Mesothelial cell of epicardium (in vitro differentiated cells): ENCODE measurements around the gene CCDC170. TPM values are rescaled to one million over a fixed set of nuclear protein-coding genes. Genes with fewer than 3 reads are reported as not detected.

ENCODE experiments used
- DNase-seq, 2 experiments: peaks; one replicate each; pipeline ENCODE4 v3.0.0; 2021; ENCODE audit warnings: low spot score in 2 of 2; ENCODE audit not compliant: unreplicated experiment in 2 of 2
- H3K27ac Mint-ChIP-seq: 2 replicates; pipeline ENCODE4 v1.8.0; 2021; ENCODE audit warnings: mixed read lengths
- H3K27me3 Mint-ChIP-seq: 2 replicates; pipeline ENCODE4 v1.8.0; 2021; ENCODE audit warnings: low read depth, mixed read lengths
- H3K36me3 Mint-ChIP-seq: 2 replicates; pipeline ENCODE4 v1.8.0; 2021; ENCODE audit warnings: mixed read lengths
- H3K4me1 Mint-ChIP-seq: 2 replicates; pipeline ENCODE4 v1.8.0; 2021; ENCODE audit warnings: mixed read lengths
- H3K4me3 Mint-ChIP-seq: 2 replicates; pipeline ENCODE4 v1.8.0; 2021; ENCODE audit warnings: mild to moderate bottlenecking, moderate library complexity, mixed read lengths
- H3K9me3 Mint-ChIP-seq: 2 replicates; pipeline ENCODE4 v1.8.0; 2021; ENCODE audit warnings: mixed read lengths
- CTCF ChIP-seq: fragments of 200-600 bp; sonication (generic); IDR thresholded peaks from one replicate; pipeline ENCODE4 v1.5.0; 2021; ENCODE audit warnings: antibody characterized with exemption; ENCODE audit not compliant: unreplicated experiment
- total RNA-seq: library from RNA; stranded (reverse); gene quantifications from 3 replicates; pipeline ENCODE4 v1.2.1, GENCODE V29; 2021

The CCDC170 gene
- total RNA-seq, 1 donor from 2014 or later = 3.0 TPM

DNA sequence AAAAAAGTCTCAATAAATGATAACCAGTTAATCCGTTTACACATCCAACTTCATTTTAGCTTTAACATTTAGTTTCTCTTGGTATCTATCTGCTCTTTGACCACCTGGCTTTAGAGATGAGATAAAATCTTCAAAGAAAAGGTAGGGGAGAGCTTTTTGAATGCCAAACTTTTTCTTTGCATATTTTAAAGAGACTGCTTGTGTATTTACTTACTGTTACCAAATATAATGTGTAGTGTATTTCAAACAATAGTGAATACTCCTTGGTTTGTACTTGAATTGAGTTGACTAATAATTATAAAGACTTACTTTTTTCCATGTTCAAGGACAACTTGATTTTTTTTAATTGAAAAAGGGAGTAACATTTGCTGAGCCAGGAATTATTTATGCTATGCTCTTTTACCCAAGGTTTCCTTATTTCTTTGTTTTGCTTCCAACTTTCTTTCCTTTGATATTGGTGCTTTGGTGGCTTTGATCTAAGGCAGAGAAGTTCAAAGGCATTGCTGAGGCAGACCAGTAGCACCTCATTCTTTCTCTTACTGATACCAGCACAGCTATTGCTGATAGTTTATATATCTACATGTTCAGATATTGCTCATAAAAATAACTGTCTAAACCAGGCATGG, 7.8 kb downstream of the CCDC170 start:
- no peak for TF ChIP-seq CTCF
- peaks cover 16% of the 10 kb centered on the region for H3K4me1 Mint-ChIP-seq
- no peaks in the 10 kb centered on the region for H3K9me3 Mint-ChIP-seq

DNA sequence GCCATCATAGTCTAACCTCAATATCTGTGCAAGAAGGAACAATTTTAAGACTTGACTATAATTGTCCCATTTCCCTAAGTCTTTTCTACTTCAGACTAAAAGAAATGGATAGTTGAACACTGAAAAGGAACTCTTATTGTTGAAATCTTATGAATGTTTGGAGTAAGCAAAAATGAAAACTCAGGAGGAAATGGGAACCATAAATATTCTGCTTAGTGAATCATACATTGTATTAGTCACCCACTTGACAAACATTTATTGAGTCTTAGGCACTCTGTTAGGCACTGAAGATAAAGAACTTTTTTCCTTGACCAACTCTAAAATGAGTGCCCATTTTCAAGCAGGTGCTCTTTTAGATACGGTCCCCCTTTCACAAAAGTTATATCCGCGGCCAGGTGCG, 8.7 kb downstream of the CCDC170 start:
- Mint-ChIP-seq H3K4me1 (peaks cover 16% of the 10 kb centered on the region), H3K36me3 (no peaks in the 10 kb centered on the region), H3K4me3 (no peak overlapping the region), H3K27ac (no peak overlapping the region), H3K9me3 (no peaks in the 10 kb centered on the region), H3K27me3 (peaks cover 2% of the 10 kb centered on the region)
- no peak for TF ChIP-seq CTCF
- DNase-seq = no peak

More for the DNA sequence above, 7.8 kb downstream of the CCDC170 start:
- peak overlapping the region; percentile 18 for H3K27ac Mint-ChIP-seq
- H3K36me3 Mint-ChIP-seq = no peaks in the 10 kb centered on the region
- DNase-seq = no peak
- peaks cover 9% of the 10 kb centered on the region for H3K27me3 Mint-ChIP-seq
- H3K4me3 Mint-ChIP-seq = no peak overlapping the region

GRCh38 chr6:151506761-151507160, 12.9 kb downstream of the CCDC170 start:
- no peak for TF ChIP-seq CTCF
- Mint-ChIP-seq H3K4me3 (no peak overlapping the region), H3K36me3 (no peaks in the 10 kb centered on the region), H3K27ac (no peak overlapping the region), H3K4me1 (peaks cover 6% of the 10 kb centered on the region), H3K9me3 (no peaks in the 10 kb centered on the region), H3K27me3 (no peaks in the 10 kb centered on the region)
- DNase-seq = no peak

- Mint-ChIP-seq H3K27ac (no peak overlapping the region), H3K27me3 (no peaks in the 10 kb centered on the region), H3K9me3 (peaks cover 4% of the 10 kb centered on the region), H3K4me1 (no peaks in the 10 kb centered on the region), H3K36me3 (no peaks in the 10 kb centered on the region), H3K4me3 (no peak overlapping the region)
- DNase-seq = no peak
- no peak for TF ChIP-seq CTCF
Observed at GRCh38 chr6:151509048-151509447, 15.2 kb downstream of the CCDC170 start.

- H3K9me3 Mint-ChIP-seq = peaks cover 11% of the 10 kb centered on the region
- no peak for DNase-seq
- no peak for TF ChIP-seq CTCF
- no peaks in the 10 kb centered on the region for H3K4me1 Mint-ChIP-seq
- H3K27ac Mint-ChIP-seq = no peak overlapping the region
- H3K27me3 Mint-ChIP-seq = no peaks in the 10 kb centered on the region
- no peaks in the 10 kb centered on the region for H3K36me3 Mint-ChIP-seq
- no peak overlapping the region for H3K4me3 Mint-ChIP-seq
Observed at GRCh38 chr6:151512481-151512880, 18.7 kb downstream of the CCDC170 start.
